Suprapubic skin (tissue), 4 donors: ENCODE measurements around the gene TLR8.

Experiments used
- POLR2A ChIP-seq, 2 donors: fragments of 450-650 bp; IDR thresholded peaks; one replicate each; pipeline ENCODE4 v1.6.1; 2017; ENCODE audit warnings: antibody characterized with exemption in 2 of 2, mild to moderate bottlenecking in 2 of 2, moderate library complexity in 2 of 2
- POLR2AphosphoS5 ChIP-seq, 3 donors: sonication (generic); formaldehyde crosslinking; IDR thresholded peaks; one replicate each; pipeline ENCODE4 v1.6.1; 2017; ENCODE audit warnings: antibody characterized with exemption in 3 of 3

- TF ChIP-seq POLR2A (IDR thresholded peaks at IDR 0.05) (no peak), POLR2AphosphoS5 (IDR thresholded peaks at IDR 0.05) (no peak)
Observed at GRCh38 chrX:12934850-12935249, 28.4 kb downstream of the TLR8 start.
